HUES6 (cell line): ENCODE measurements around the gene VCPKMT.

Experiments
- H3K27ac ChIP-seq: 2 replicates; pipeline ENCODE4 v1.7.0; 2013; ENCODE audit warnings: low read depth, mild to moderate bottlenecking, low read length, inconsistent platforms
- H3K27me3 ChIP-seq: 2 replicates; pipeline ENCODE4 v1.6.1; 2013; ENCODE audit warnings: low read length; ENCODE audit not compliant: control insufficient read depth, insufficient read depth
- H3K36me3 ChIP-seq: 2 replicates; pipeline ENCODE4 v1.6.1; 2013; ENCODE audit warnings: low read length; ENCODE audit not compliant: control insufficient read depth, insufficient read depth
- H3K4me1 ChIP-seq: 2 replicates; pipeline ENCODE4 v1.6.1; 2013; ENCODE audit warnings: low read length; ENCODE audit not compliant: control insufficient read depth, insufficient read depth
- H3K4me3 ChIP-seq: 2 replicates; pipeline ENCODE4 v1.5.1; 2013; ENCODE audit warnings: low read depth, low read length
- H3K9ac ChIP-seq: one replicate; pipeline ENCODE4 v1.6.1; 2013; ENCODE audit warnings: mild to moderate bottlenecking, low read length
- H3K9me3 ChIP-seq: 2 replicates; pipeline ENCODE4 v1.6.1; 2013; ENCODE audit warnings: low read depth, low read length; ENCODE audit not compliant: control insufficient read depth, insufficient read depth

Gene VCPKMT

GRCh38 chr14:50064993-50065392, 51.4 kb downstream of the VCPKMT start:
- no peaks in the 10 kb centered on the region for H3K27me3 ChIP-seq
- no peak overlapping the region for H3K4me3 ChIP-seq
- no peak overlapping the region for H3K27ac ChIP-seq
- H3K9me3 ChIP-seq, result peaks cover 4% of the 10 kb centered on the region; the same call in 1 of the 2 replicates
- H3K36me3 ChIP-seq, result no peaks in the 10 kb centered on the region
- H3K4me1 ChIP-seq, result peaks cover 32% of the 10 kb centered on the region
- no peak overlapping the region for H3K9ac ChIP-seq

GRCh38 chr14:50063876-50064420, 52.4 kb downstream of the VCPKMT start:
- H3K36me3 ChIP-seq, result no peaks in the 10 kb centered on the region
- H3K9me3 ChIP-seq, result peaks cover 4% of the 10 kb centered on the region; the same call in 1 of the 2 replicates
- no peak overlapping the region for H3K9ac ChIP-seq
- H3K4me3 ChIP-seq, result no peak overlapping the region
- H3K27me3 ChIP-seq, result no peaks in the 10 kb centered on the region
- H3K4me1 ChIP-seq, result peaks cover 35% of the 10 kb centered on the region
- H3K27ac ChIP-seq, result no peak overlapping the region

GRCh38 chr14:50062438-50063085, 53.8 kb downstream of the VCPKMT start:
- peak overlapping the region; percentile 60 for H3K9ac ChIP-seq
- peak overlapping the region; percentile 6; the same call in 1 of the 2 replicates for H3K4me3 ChIP-seq
- H3K27ac ChIP-seq, result peak overlapping the region; percentile 28; the same call in 1 of the 2 replicates
- no peaks in the 10 kb centered on the region for H3K36me3 ChIP-seq
- H3K4me1 ChIP-seq, result peaks cover 35% of the 10 kb centered on the region
- H3K9me3 ChIP-seq, result no peaks in the 10 kb centered on the region
- H3K27me3 ChIP-seq, result no peaks in the 10 kb centered on the region

- no peaks in the 10 kb centered on the region for H3K36me3 ChIP-seq
- H3K9me3 ChIP-seq, result no peaks in the 10 kb centered on the region
- H3K27me3 ChIP-seq, result no peaks in the 10 kb centered on the region
- peaks cover 35% of the 10 kb centered on the region for H3K4me1 ChIP-seq
- H3K9ac ChIP-seq, result peak overlapping the region; percentile 60
- H3K4me3 ChIP-seq, result peak overlapping the region; percentile 6; the same call in 1 of the 2 replicates
- H3K27ac ChIP-seq, result peak overlapping the region; percentile 76; the same call in 1 of the 2 replicates
Measured at GRCh38 chr14:50061664-50062437, 54.5 kb downstream of the VCPKMT start.

GRCh38 chr14:50060871-50061663, 55.3 kb downstream of the VCPKMT start:
- H3K36me3 ChIP-seq, result no peaks in the 10 kb centered on the region
- no peaks in the 10 kb centered on the region for H3K27me3 ChIP-seq
- no peaks in the 10 kb centered on the region for H3K9me3 ChIP-seq
- H3K9ac ChIP-seq, result peak overlapping the region; percentile 54
- peaks cover 35% of the 10 kb centered on the region for H3K4me1 ChIP-seq
- H3K4me3 ChIP-seq, result no peak overlapping the region
- peak overlapping the region; percentile 76; the same call in 1 of the 2 replicates for H3K27ac ChIP-seq

GRCh38 chr14:50059763-50060616, 56.4 kb downstream of the VCPKMT start:
- H3K27me3 ChIP-seq, result no peaks in the 10 kb centered on the region
- no peak overlapping the region; the same call in 1 of the 2 replicates for H3K27ac ChIP-seq
- H3K36me3 ChIP-seq, result no peaks in the 10 kb centered on the region
- no peaks in the 10 kb centered on the region for H3K9me3 ChIP-seq
- H3K9ac ChIP-seq, result no peak overlapping the region
- peaks cover 35% of the 10 kb centered on the region for H3K4me1 ChIP-seq
- H3K4me3 ChIP-seq, result no peak overlapping the region
